IMR-90 (cell line): ENCODE results near the gene CCL28. TPM values are rescaled to one million over a fixed set of nuclear protein-coding genes. Genes with fewer than 3 reads are reported as not detected.

Experiments
- ATAC-seq: fragments of 200-7000 bp; cut with Tn5 transposase; 2 replicates; pipeline ENCODE4 v1.9.1; 2020; ENCODE audit warnings: low read depth, mild to moderate bottlenecking, moderate library complexity
- BruUV-seq: library from RNA; stranded (reverse); fragments of 400-500 nt; replicated peaks from 2 replicates; lab custom pipeline; 2021; lab: Mats Ljungman, UMichigan
- CTCF ChIA-PET: fragments of 300-600 bp; formaldehyde crosslinking; extraction: SDS; loops from one replicate; lab custom pipeline; 2021; ENCODE audit warnings: antibody characterized with exemption; lab: Yijun Ruan, JAX
- POLR2A ChIA-PET: fragments of 300-600 bp; sonication (Branson Sonifier 250); formaldehyde crosslinking; loops from one replicate; lab custom pipeline; 2022; ENCODE audit warnings: antibody characterized with exemption; ENCODE audit not compliant: unreplicated experiment; lab: Charles Lee
- DNase-seq: peaks from one replicate; pipeline ENCODE4 v3.0.0; 2013
- H2AFZ ChIP-seq: replicated peaks from 2 replicates; pipeline ENCODE3; 2013; ENCODE audit warnings: low read length, mild to moderate bottlenecking; ENCODE audit not compliant: poor library complexity
- H2AK5ac ChIP-seq: 2 replicates; pipeline ENCODE4 v1.6.1; 2013; ENCODE audit warnings: low read depth, low read length, inconsistent platforms
- H2AK9ac ChIP-seq: replicated peaks from 2 replicates; pipeline ENCODE3; 2013; ENCODE audit warnings: mild to moderate bottlenecking, low read depth, low read length, moderate library complexity; ENCODE audit not compliant: poor library complexity
- H2BK120ac ChIP-seq: 2 replicates; pipeline ENCODE4 v1.6.1; 2013; ENCODE audit warnings: low read depth, low read length, inconsistent platforms
- H2BK15ac ChIP-seq: 3 replicates; pipeline ENCODE4 v1.6.1; 2013; ENCODE audit warnings: low read depth, low read length, inconsistent platforms
- H2BK20ac ChIP-seq: 2 replicates; pipeline ENCODE4 v1.6.1; 2013; ENCODE audit warnings: low read depth, mild to moderate bottlenecking, inconsistent platforms, low read length, moderate library complexity
- H2BK5ac ChIP-seq: 2 replicates; pipeline ENCODE4 v1.6.1; 2013; ENCODE audit warnings: mild to moderate bottlenecking, low read depth, low read length, inconsistent platforms; ENCODE audit not compliant: poor library complexity, severe bottlenecking
- H3K14ac ChIP-seq: replicated peaks from 2 replicates; pipeline ENCODE4 v1.6.1; 2013; ENCODE audit warnings: low read depth, low read length, inconsistent platforms
- H3K18ac ChIP-seq: 2 replicates; pipeline ENCODE4 v1.6.1; 2013; ENCODE audit warnings: low read depth, low read length, control low read depth
- H3K23ac ChIP-seq: 2 replicates; pipeline ENCODE4 v1.6.1; 2013; ENCODE audit warnings: low read depth, low read length, inconsistent platforms
- H3K27ac ChIP-seq: 2 replicates; pipeline ENCODE4 v1.5.1; 2013; ENCODE audit warnings: mild to moderate bottlenecking, control low read depth, low read length; ENCODE audit not compliant: insufficient read depth
- H3K27me3 ChIP-seq: 2 replicates; pipeline ENCODE4 v1.6.1; 2013; ENCODE audit warnings: low read length; ENCODE audit not compliant: control insufficient read depth, insufficient read depth
- H3K36me3 ChIP-seq: 2 replicates; pipeline ENCODE4 v1.6.1; 2013; ENCODE audit warnings: low read length, mixed read lengths; ENCODE audit not compliant: control insufficient read depth, insufficient read depth
- H3K4ac ChIP-seq: 2 replicates; pipeline ENCODE4 v1.6.1; 2013; ENCODE audit warnings: low read depth, low read length, inconsistent platforms
- H3K4me1 ChIP-seq: 2 replicates; pipeline ENCODE4 v1.6.1; 2013; ENCODE audit warnings: low read length, mixed read lengths; ENCODE audit not compliant: control insufficient read depth, insufficient read depth
- H3K4me2 ChIP-seq: 2 replicates; pipeline ENCODE4 v1.6.1; 2013; ENCODE audit warnings: low read depth, mild to moderate bottlenecking, control low read depth, low read length, moderate library complexity
- H3K4me3 ChIP-seq: 2 replicates; pipeline ENCODE4 v1.5.1; 2013; ENCODE audit warnings: low read depth, mild to moderate bottlenecking, control low read depth, low read length, moderate library complexity; ENCODE audit not compliant: insufficient read depth
- H3K56ac ChIP-seq: 2 replicates; pipeline ENCODE4 v1.6.1; 2013; ENCODE audit warnings: low read length, inconsistent platforms; ENCODE audit not compliant: insufficient read depth; ENCODE audit errors: extremely low read depth
- H3K79me1 ChIP-seq, 2 experiments: 2 replicates each; pipeline ENCODE4 v1.6.1; 2013; ENCODE audit warnings: low read length in 2 of 2, inconsistent platforms in 1 of 2, low read depth in 1 of 2
- H3K9ac ChIP-seq: 2 replicates; pipeline ENCODE4 v1.6.1; 2013; ENCODE audit warnings: low read depth, low read length, control low read depth
- H3K9me1 ChIP-seq: 2 replicates; pipeline ENCODE4 v1.6.1; 2013; ENCODE audit warnings: low read length, inconsistent platforms; ENCODE audit not compliant: insufficient read depth
- H3K9me3 ChIP-seq: 2 replicates; pipeline ENCODE4 v1.6.1; 2013; ENCODE audit warnings: low read length; ENCODE audit not compliant: control insufficient read depth, insufficient read depth
- H4K20me1 ChIP-seq: 2 replicates; pipeline ENCODE4 v1.6.1; 2013; ENCODE audit warnings: low read length, inconsistent platforms; ENCODE audit not compliant: insufficient read depth
- H4K5ac ChIP-seq: 2 replicates; pipeline ENCODE4 v1.6.1; 2013; ENCODE audit warnings: mild to moderate bottlenecking, low read depth, low read length, control low read depth
- H4K8ac ChIP-seq, 2 experiments: 2 replicates each; pipeline ENCODE4 v1.6.1; 2013; ENCODE audit warnings: low read depth in 2 of 2, low read length in 2 of 2, control low read depth in 1 of 2, inconsistent platforms in 1 of 2
- H4K91ac ChIP-seq: 2 replicates; pipeline ENCODE4 v1.6.1; 2013; ENCODE audit warnings: low read depth, low read length, inconsistent platforms; ENCODE audit not compliant: insufficient read depth
- BHLHE40 ChIP-seq: fragments of 150-350 bp; IDR thresholded peaks from 2 replicates; pipeline ENCODE4 v1.6.1; 2016; ENCODE audit warnings: mild to moderate bottlenecking, low read depth, low read length
- CEBPB ChIP-seq: IDR thresholded peaks from 2 replicates; pipeline ENCODE4 v1.6.1; 2012; ENCODE audit warnings: low read depth, low read length, improper control_type of control experiment
- CHD1 ChIP-seq: IDR thresholded peaks from 2 replicates; pipeline ENCODE4 v1.6.1; 2012; ENCODE audit warnings: low read depth, low read length, improper control_type of control experiment
- CTCF ChIP-seq: conservative IDR thresholded peaks from 2 replicates; pipeline ENCODE4 v1.5.1; 2012; ENCODE audit warnings: mild to moderate bottlenecking, low read depth, low read length, improper control_type of control experiment
- ELK1 ChIP-seq: fragments of 150-350 bp; IDR thresholded peaks from 2 replicates; pipeline ENCODE4 v1.6.1; 2016; ENCODE audit warnings: low read depth, mild to moderate bottlenecking, low read length, moderate library complexity, borderline replicate concordance
- FOS ChIP-seq: fragments of 150-350 bp; IDR thresholded peaks from 2 replicates; pipeline ENCODE4 v1.6.1; 2016; ENCODE audit warnings: low read depth, low read length
- MAFK ChIP-seq: IDR thresholded peaks from 2 replicates; pipeline ENCODE4 v1.6.1; 2012; ENCODE audit warnings: low read depth, low read length, improper control_type of control experiment
- MAZ ChIP-seq: IDR thresholded peaks from 2 replicates; pipeline ENCODE4 v1.6.1; 2012; ENCODE audit warnings: low read depth, mild to moderate bottlenecking, low read length, improper control_type of control experiment, moderate library complexity, borderline replicate concordance
- MXI1 ChIP-seq: IDR thresholded peaks from 2 replicates; pipeline ENCODE4 v1.6.1; 2012; ENCODE audit warnings: low read depth, mild to moderate bottlenecking, low read length, moderate library complexity, borderline replicate concordance
- NFE2L2 ChIP-seq: fragments of 150-350 bp; IDR thresholded peaks from 2 replicates; pipeline ENCODE4 v1.6.1; 2016; ENCODE audit warnings: low read depth, mild to moderate bottlenecking, low read length
- POLR2A ChIP-seq: IDR thresholded peaks from 2 replicates; pipeline ENCODE4 v1.6.1; 2012; ENCODE audit warnings: mild to moderate bottlenecking, low read depth, low read length
- RAD21 ChIP-seq: IDR thresholded peaks from 2 replicates; pipeline ENCODE4 v1.6.1; 2012; ENCODE audit warnings: low read length, improper control_type of control experiment
- RCOR1 ChIP-seq: IDR thresholded peaks from 2 replicates; pipeline ENCODE4 v1.6.1; 2012; ENCODE audit warnings: mild to moderate bottlenecking, low read length, improper control_type of control experiment; ENCODE audit not compliant: insufficient replicate concordance
- RFX5 ChIP-seq: IDR thresholded peaks from 2 replicates; pipeline ENCODE4 v1.8.0; 2012; ENCODE audit warnings: low read depth, mild to moderate bottlenecking, low read length, moderate library complexity
- SMC3 ChIP-seq: fragments of 150-350 bp; IDR thresholded peaks from 2 replicates; pipeline ENCODE4 v1.6.1; 2016; ENCODE audit warnings: low read depth, mild to moderate bottlenecking, antibody characterized with exemption, low read length, moderate library complexity
- USF2 ChIP-seq: fragments of 150-350 bp; IDR thresholded peaks from 2 replicates; pipeline ENCODE4 v1.6.1; 2017; ENCODE audit warnings: mild to moderate bottlenecking, antibody characterized with exemption, low read length, low read depth
- dilution Hi-C: fragments of 300-500 bp; cut with HindIII; formaldehyde crosslinking; loops from one replicate; pipeline ENCODE4 v1.14.3; 2018; ENCODE audit warnings: low sequenced_read_pairs; ENCODE audit not compliant: unreplicated experiment
- in situ Hi-C: fragments of 300-500 bp; cut with MboI; formaldehyde crosslinking; loops from 3 replicates; pipeline ENCODE4 v1.14.3; 2019; ENCODE audit warnings: low sequenced_read_pairs, inconsistent platforms, mixed read lengths
- intact Hi-C: fragments of 100-400 bp; cut with micrococcal nuclease; formaldehyde crosslinking; loops from 2 replicates; pipeline ENCODE4 v1.10.0; 2022
- polyA plus RNA-seq, 3 experiments: library from polyadenylated mRNA; depleted of rRNA; stranded (reverse); fragments of >200 nt; gene quantifications; 2 replicates each; pipeline ENCODE4 v1.2.3, GENCODE V29; 2012; ENCODE audit warnings: low replicate concordance in 1 of 3
- total RNA-seq: library from RNA; depleted of rRNA; stranded (reverse); fragments of >200 nt; gene quantifications from 2 replicates; pipeline ENCODE4 v1.2.3, GENCODE V29; 2012

Gene CCL28
- total and polyA plus RNA-seq, 2 of the 4 experiments (the other 2 are of a cell fraction) = under 0.01 to 0.02 TPM

GRCh38 chr5:43371821-43372220 is 40.4 kb downstream of the CCL28 start:
- no peaks in the 10 kb centered on the region for H3K4me1 ChIP-seq
- no peak overlapping the region for H3K4me3 ChIP-seq
- H2BK15ac ChIP-seq = no peak overlapping the region
- no peak overlapping the region for H3K56ac ChIP-seq
- intact Hi-C loops = no loop called here
- H2AK5ac ChIP-seq = no peak overlapping the region
- no peak overlapping the region for H3K14ac ChIP-seq
- H2BK5ac ChIP-seq = no peak overlapping the region
- H4K91ac ChIP-seq = no peak overlapping the region
- H3K36me3 ChIP-seq = no peaks in the 10 kb centered on the region
- H3K9ac ChIP-seq = no peak overlapping the region
- ChIA-PET CTCF (interaction anchor here (0.6 kb wide), 1 partner anchor 106 kb away, joined by 3 read pairs; no protein-coding TSS in a partner anchor), POLR2A (no interaction called here)
- in situ Hi-C loops = no loop called here
- no peak overlapping the region for H3K27ac ChIP-seq
- H3K18ac ChIP-seq = no peak overlapping the region
- no peak overlapping the region for H2AK9ac ChIP-seq
- no peaks in the 10 kb centered on the region for H3K9me1 ChIP-seq
- H3K23ac ChIP-seq = no peak overlapping the region
- no peaks in the 10 kb centered on the region for H3K9me3 ChIP-seq
- no peak for DNase-seq
- H3K4ac ChIP-seq = no peak overlapping the region
- no peak overlapping the region for H3K4me2 ChIP-seq
- H4K8ac ChIP-seq = no peak overlapping the region
- no peak for ATAC-seq
- no peaks in the 10 kb centered on the region for H3K27me3 ChIP-seq
- H4K5ac ChIP-seq = no peak overlapping the region
- no peaks in the 10 kb centered on the region for H4K20me1 ChIP-seq
- BruUV-seq = no TSS peak
- no peak overlapping the region for H2BK120ac ChIP-seq
- no peak overlapping the region for H2AFZ ChIP-seq
- TF ChIP-seq MXI1 (no peak), BHLHE40 (no peak), MAFK (no peak), FOS (no peak), USF2 (no peak), MAZ (no peak), RFX5 (no peak), RCOR1 (no peak), NFE2L2 (no peak), SMC3 (no peak), CEBPB (no peak), CTCF (no peak), RAD21 (no peak), POLR2A (no peak), ELK1 (no peak), CHD1 (no peak)
- dilution Hi-C loops = no loop called here
- H3K79me1 ChIP-seq = no peaks in the 10 kb centered on the region
- H2BK20ac ChIP-seq = no peak overlapping the region
